GM12891 (cell line): Measurements from ENCODE around the gene STK35.
"Not testable (repeated sequence)": the region's sequence is repeated elsewhere in the genome, so short reads cannot be mapped to it uniquely, and the experiment has no call there.

Experiments
- POLR2A ChIP-seq: IDR thresholded peaks from 2 replicates; pipeline ENCODE4 v1.6.1; 2011; ENCODE audit warnings: low read depth, low read length, control low read depth
- POLR2AphosphoS5 ChIP-seq: IDR thresholded peaks from 2 replicates; pipeline ENCODE4 v1.6.1; 2011; ENCODE audit warnings: low read depth, low read length, control low read depth
- POU2F2 ChIP-seq: IDR thresholded peaks from 2 replicates; pipeline ENCODE4 v1.6.1; 2011; ENCODE audit warnings: low read depth, mild to moderate bottlenecking, control low read depth, low read length, moderate library complexity
- SPI1 ChIP-seq: IDR thresholded peaks from 2 replicates; pipeline ENCODE4 v1.6.1; 2011; ENCODE audit warnings: low read depth, low read length, control low read depth
- TAF1 ChIP-seq: IDR thresholded peaks from 2 replicates; pipeline ENCODE4 v1.6.1; 2011; ENCODE audit warnings: low read depth, low read length, control low read depth

GRCh38 chr20:2184933-2185332 lies 83.3 kb downstream of the STK35 start:
- TF ChIP-seq TAF1, POLR2A, POLR2AphosphoS5, SPI1, POU2F2: not testable (repeated sequence)
